ENCODE data around the gene SPAG8. TPM values are rescaled to one million over a fixed set of nuclear protein-coding genes. Genes with fewer than 3 reads are reported as not detected.

The SPAG8 gene
- total and polyA plus RNA-seq, 10 of the 15 experiments (the other 5 are each of a cell fraction or from before 2014, with no cell fraction given): 0.40 to 1.1 (median 0.72) TPM

- SMC1A ChIA-PET (ENCODE audit: uncharacterized antibody, unreplicated experiment): interaction anchor here (1.2 to 7.9 kb wide), 2 partner anchors 7 to 183 kb away, joined by 3 to 118 read pairs; no protein-coding TSS in a partner anchor
- TF ChIP-seq RAD21 (IDR thresholded peaks at IDR 0.05; ENCODE audit: insufficient read depth, low read depth, low read length): no peak
- no peak for TF ChIP-seq BHLHE40 (IDR thresholded peaks at IDR 0.05; ENCODE audit: borderline replicate concordance in 1 of 2, low read depth in 2 of 2, low read length in 1 of 2)
- no peak for TF ChIP-seq ZNF384 (IDR thresholded peaks at IDR 0.05; ENCODE audit: borderline replicate concordance, low read depth, low read length)
- TF ChIP-seq EGR1 (IDR thresholded peaks at IDR 0.05; ENCODE audit: borderline replicate concordance in 1 of 2, low read depth in 2 of 2, low read length in 2 of 2): no peak
- CTCF ChIA-PET: interaction anchor here (1.5 to 5.4 kb wide), 3 partner anchors 8 to 15 kb away, joined by 4 to 49 read pairs (median 10); partner anchors contain the start of genes FAM221B and TMEM8B
- peaks cover 61% of the 10 kb centered on the region for H3K4me1 ChIP-seq (ENCODE audit: control insufficient read depth, insufficient read depth, low read length)
- H3K27me3 ChIP-seq (replicated peaks in 1 of 2; ENCODE audit: control insufficient read depth in 2 of 2, insufficient read depth in 2 of 2, low read length in 1 of 2): no peaks in the 10 kb centered on the region
- H4K20me1 ChIP-seq (ENCODE audit: control insufficient read depth, insufficient read depth): no peaks in the 10 kb centered on the region
- POLR2A ChIA-PET: interaction anchor here (1.8 to 8.0 kb wide), 2 partner anchors 8 to 29 kb away, joined by 8 to 80 read pairs; partner anchors contain the start of gene SPAG8
- RAD21 ChIA-PET (ENCODE audit: unreplicated experiment): interaction anchor here (4.7 kb wide), 1 partner anchor 8 kb away, joined by 41 read pairs; no protein-coding TSS in a partner anchor
- BruUV-seq (replicated peaks): no TSS peak
- no peaks in the 10 kb centered on the region for H3K36me3 ChIP-seq (ENCODE audit: control insufficient read depth in 2 of 2, insufficient read depth in 2 of 2, low read length in 1 of 2)
- no peak overlapping the region for H3K4me3 ChIP-seq
- H3K9me3 ChIP-seq (replicated peaks; ENCODE audit: control insufficient read depth, insufficient read depth, low read length): no peaks in the 10 kb centered on the region
- H3K79me2 ChIP-seq (ENCODE audit: control insufficient read depth, insufficient read depth, low read length): no peaks in the 10 kb centered on the region
- H3K4me2 ChIP-seq (ENCODE audit: control insufficient read depth, insufficient read depth): no peak overlapping the region
- H3K9ac ChIP-seq (ENCODE audit: control insufficient read depth, insufficient read depth, low read length): no peak overlapping the region
- in situ Hi-C loops (cut with MboI): no loop called here
- ATAC-seq (no peak), DNase-seq (ENCODE audit: low read depth, low spot score) (no peak), FAIRE-seq (no peak)
- 98% methylated on average over 5 of the region's 5 CpGs for WGBS (ENCODE audit: insufficient coverage, insufficient replicate concordance, low lambda C conversion rate, missing lambda C conversion rate)
- intact Hi-C loops (cut with micrococcal nuclease; ENCODE audit: unreplicated experiment): no loop called here
- H3K27ac ChIP-seq (ENCODE audit: control insufficient read depth, insufficient read depth): no peak overlapping the region
- no peak overlapping the region for H2AFZ ChIP-seq (ENCODE audit: control insufficient read depth, low read depth, low read length)
Measured at GRCh38 chr9:35841645-35841900, 29.5 kb upstream of the SPAG8 start.

DNA sequence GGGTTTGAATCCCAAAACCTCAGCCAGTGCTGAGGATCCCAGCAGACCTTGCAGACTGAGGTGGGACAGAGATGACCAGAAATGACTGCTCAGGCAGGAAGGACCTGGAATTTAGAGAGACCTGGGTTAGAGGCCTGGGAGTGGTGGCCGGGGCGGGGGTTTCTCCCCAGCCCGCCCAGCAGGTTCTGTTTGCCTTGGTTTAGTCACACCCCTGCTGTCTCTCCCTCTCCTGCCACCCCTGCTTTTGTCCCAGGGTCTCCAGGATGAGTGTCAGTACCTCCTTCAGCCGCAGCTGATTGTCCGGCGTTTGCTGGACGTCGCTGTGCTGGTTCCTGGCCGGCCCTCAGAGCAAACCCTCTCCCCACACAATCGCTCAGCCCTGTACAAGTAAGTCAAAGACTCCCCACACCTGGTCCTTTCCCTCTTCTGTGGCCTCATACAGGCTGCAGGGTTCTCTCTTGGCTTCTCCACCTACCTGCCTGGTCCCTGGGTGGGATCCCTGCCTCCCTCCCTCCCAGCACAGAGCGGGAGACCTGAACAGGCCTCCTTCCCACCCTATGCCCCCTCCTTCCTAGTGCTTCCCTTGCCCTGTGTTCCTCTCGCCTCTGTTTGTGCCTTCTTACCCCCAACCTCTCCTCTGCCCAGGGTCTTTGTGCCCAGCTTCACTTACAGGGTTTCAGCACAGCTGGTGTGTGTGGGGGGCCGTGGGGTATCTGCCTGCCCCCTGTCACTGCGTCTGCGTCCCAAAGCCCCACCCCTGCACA lies 29.0 kb upstream of the SPAG8 start:
- no peak overlapping the region for H3K4me2 ChIP-seq (ENCODE audit: control insufficient read depth, insufficient read depth)
- ChIA-PET SMC1A (ENCODE audit: uncharacterized antibody, unreplicated experiment) (interaction anchor here (1.2 to 7.9 kb wide), 2 partner anchors 7 to 183 kb away, joined by 3 to 118 read pairs; no protein-coding TSS in a partner anchor), POLR2A (interaction anchor here (1.8 to 8.0 kb wide), 2 partner anchors 8 to 28 kb away, joined by 8 to 80 read pairs; partner anchors contain the start of gene SPAG8), RAD21 (ENCODE audit: unreplicated experiment) (interaction anchor here (1.2 to 4.7 kb wide), 3 partner anchors 7 to 41 kb away, joined by 3 to 41 read pairs (median 8); no protein-coding TSS in a partner anchor), CTCF (interaction anchor here (1.2 to 5.4 kb wide), 4 partner anchors 7 to 15 kb away, joined by 4 to 49 read pairs (median 8); partner anchors contain the start of genes FAM221B and TMEM8B)
- no peaks in the 10 kb centered on the region for H3K79me2 ChIP-seq (ENCODE audit: control insufficient read depth, insufficient read depth, low read length)
- FAIRE-seq (no peak), DNase-seq (ENCODE audit: low read depth, low spot score) (no peak), ATAC-seq (no peak)
- peaks cover 56% of the 10 kb centered on the region for H3K4me1 ChIP-seq (ENCODE audit: control insufficient read depth, insufficient read depth, low read length)
- no TSS peak for BruUV-seq (replicated peaks)
- H4K20me1 ChIP-seq (ENCODE audit: control insufficient read depth, insufficient read depth): no peaks in the 10 kb centered on the region
- TF ChIP-seq TBL1XR1 (IDR thresholded peaks at IDR 0.05; ENCODE audit: low read depth, low read length) (no peak), HDGF (IDR thresholded peaks at IDR 0.05) (no peak), CHD1 (IDR thresholded peaks at IDR 0.05; ENCODE audit: low read depth, low read length) (no peak), ZNF622 (IDR thresholded peaks at IDR 0.05) (no peak), CBFB (IDR thresholded peaks at IDR 0.05; ENCODE audit: low read depth) (no peak), YY1 (IDR thresholded peaks at IDR 0.05; ENCODE audit: low read depth, low read length) (no peak), ZZZ3 (IDR thresholded peaks at IDR 0.05; ENCODE audit: control insufficient read depth, insufficient read length, low read depth) (no peak), NRF1 (conservative IDR thresholded peaks at IDR 0.05; ENCODE audit: low read depth, low read length) (no peak), ZNF217 (IDR thresholded peaks at IDR 0.05) (no peak)
- no peak overlapping the region for H2AFZ ChIP-seq (ENCODE audit: control insufficient read depth, low read depth, low read length)
- WGBS (ENCODE audit: insufficient coverage, insufficient replicate concordance, low lambda C conversion rate, missing lambda C conversion rate): 87% methylated on average over 14 of the region's 15 CpGs
- H3K36me3 ChIP-seq (ENCODE audit: control insufficient read depth in 2 of 2, insufficient read depth in 2 of 2, low read length in 1 of 2): no peaks in the 10 kb centered on the region
- H3K27me3 ChIP-seq (replicated peaks in 1 of 2; ENCODE audit: control insufficient read depth in 2 of 2, insufficient read depth in 2 of 2, low read length in 1 of 2): no peaks in the 10 kb centered on the region
- H3K9ac ChIP-seq (ENCODE audit: control insufficient read depth, insufficient read depth, low read length): no peak overlapping the region
- H3K4me3 ChIP-seq: no peak overlapping the region
- in situ Hi-C loops (cut with MboI): no loop called here
- intact Hi-C loops (cut with micrococcal nuclease; ENCODE audit: unreplicated experiment): no loop called here
- H3K27ac ChIP-seq (ENCODE audit: control insufficient read depth, insufficient read depth): no peak overlapping the region
- no peaks in the 10 kb centered on the region for H3K9me3 ChIP-seq (replicated peaks; ENCODE audit: control insufficient read depth, insufficient read depth, low read length)

All from GM12878 (cell line).